ENCODE measurements around the gene CXCR2.

The CXCR2 gene

GRCh38 chr2:218184331-218184730 is 58.5 kb downstream of the CXCR2 start:
- H3K4me3 ChIP-seq (ENCODE audit: low read depth, low read length): no peak overlapping the region
- H3K9me3 ChIP-seq (ENCODE audit: control insufficient read depth, insufficient read depth, low read depth, low read length): no peaks in the 10 kb centered on the region
- ChIA-PET CTCF (interaction anchor here (0.7 to 1.8 kb wide), 6 partner anchors 15 to 1327 kb away, joined by 3 to 10 read pairs (median 3); partner anchors contain the start of gene CXCR1), POLR2A (no interaction called here)
- H3K27ac ChIP-seq (ENCODE audit: extremely low read depth, low read depth, low read length): no peak overlapping the region
- TF ChIP-seq, protein P1, sequence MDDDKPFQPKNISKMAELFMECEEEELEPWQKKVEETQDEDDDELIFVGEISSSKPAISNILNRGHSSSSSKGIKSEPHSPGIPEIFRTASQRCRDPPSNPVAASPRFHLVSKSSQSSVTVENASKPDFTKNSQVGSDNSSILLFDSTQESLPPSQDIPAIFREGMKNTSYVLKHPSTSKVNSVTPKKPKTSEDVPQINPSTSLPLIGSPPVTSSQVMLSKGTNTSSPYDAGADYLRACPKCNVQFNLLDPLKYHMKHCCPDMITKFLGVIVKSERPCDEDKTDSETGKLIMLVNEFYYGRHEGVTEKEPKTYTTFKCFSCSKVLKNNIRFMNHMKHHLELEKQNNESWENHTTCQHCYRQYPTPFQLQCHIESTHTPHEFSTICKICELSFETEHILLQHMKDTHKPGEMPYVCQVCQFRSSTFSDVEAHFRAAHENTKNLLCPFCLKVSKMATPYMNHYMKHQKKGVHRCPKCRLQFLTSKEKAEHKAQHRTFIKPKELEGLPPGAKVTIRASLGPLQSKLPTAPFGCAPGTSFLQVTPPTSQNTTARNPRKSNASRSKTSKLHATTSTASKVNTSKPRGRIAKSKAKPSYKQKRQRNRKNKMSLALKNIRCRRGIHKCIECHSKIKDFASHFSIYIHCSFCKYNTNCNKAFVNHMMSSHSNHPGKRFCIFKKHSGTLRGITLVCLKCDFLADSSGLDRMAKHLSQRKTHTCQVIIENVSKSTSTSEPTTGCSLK (tag by site-specific recombination; IDR thresholded peaks at IDR 0.05): no peak
- TF ChIP-seq ZNF777 (tag by site-specific recombination; IDR thresholded peaks at IDR 0.05; ENCODE audit: borderline replicate concordance) (no peak), RBAK (tag by site-specific recombination; IDR thresholded peaks at IDR 0.05) (no peak), ZNF155 (tag by site-specific recombination; IDR thresholded peaks at IDR 0.05) (no peak), ZSCAN23 (tag by site-specific recombination; IDR thresholded peaks at IDR 0.05) (no peak), ZNF16 (tag by site-specific recombination; IDR thresholded peaks at IDR 0.05; ENCODE audit: low read depth) (no peak), SCRT1 (tag by site-specific recombination; IDR thresholded peaks at IDR 0.05; ENCODE audit: borderline replicate concordance) (no peak), REST (tag by site-specific recombination; IDR thresholded peaks at IDR 0.05) (no peak), PRDM6 (tag by site-specific recombination; IDR thresholded peaks at IDR 0.05) (no peak), ZNF416 (tag by site-specific recombination; IDR thresholded peaks at IDR 0.05) (no peak)
- H3K4me1 ChIP-seq (ENCODE audit: control insufficient read depth, insufficient read depth, low read length): no peaks in the 10 kb centered on the region
- H3K36me3 ChIP-seq (ENCODE audit: control insufficient read depth in 2 of 2, insufficient read depth in 1 of 2, low read length in 2 of 2): no peaks in the 10 kb centered on the region

- POLR2A ChIA-PET: no interaction called here
- TF ChIP-seq ZNF311 (tag by site-specific recombination; IDR thresholded peaks at IDR 0.05; ENCODE audit: borderline replicate concordance) (no peak), ZFHX2 (tag by site-specific recombination; conservative IDR thresholded peaks at IDR 0.05) (no peak), ZNF654 (tag by site-specific recombination; IDR thresholded peaks at IDR 0.05; ENCODE audit: low read depth) (peak; percentile 74), RBAK (tag by site-specific recombination; IDR thresholded peaks at IDR 0.05) (no peak), TCF7L2 (IDR thresholded peaks at IDR 0.05; ENCODE audit: borderline replicate concordance, low read depth, low read length) (no peak), ZNF266 (tag by site-specific recombination; IDR thresholded peaks at IDR 0.05; ENCODE audit: low read depth) (no peak), KLF8 (tag by site-specific recombination; IDR thresholded peaks at IDR 0.05) (no peak), ZNF121 (tag by site-specific recombination; IDR thresholded peaks at IDR 0.05) (no peak), ZNF248 (tag by site-specific recombination; IDR thresholded peaks at IDR 0.05) (no peak), ZNF560 (tag by site-specific recombination; IDR thresholded peaks at IDR 0.05; ENCODE audit: borderline replicate concordance) (no peak), IKZF3 (tag by site-specific recombination; IDR thresholded peaks at IDR 0.05) (peak; percentile 88), BCL11A (tag by site-specific recombination; IDR thresholded peaks at IDR 0.05; ENCODE audit: low read depth) (no peak)
- TF ChIP-seq, protein P2, sequence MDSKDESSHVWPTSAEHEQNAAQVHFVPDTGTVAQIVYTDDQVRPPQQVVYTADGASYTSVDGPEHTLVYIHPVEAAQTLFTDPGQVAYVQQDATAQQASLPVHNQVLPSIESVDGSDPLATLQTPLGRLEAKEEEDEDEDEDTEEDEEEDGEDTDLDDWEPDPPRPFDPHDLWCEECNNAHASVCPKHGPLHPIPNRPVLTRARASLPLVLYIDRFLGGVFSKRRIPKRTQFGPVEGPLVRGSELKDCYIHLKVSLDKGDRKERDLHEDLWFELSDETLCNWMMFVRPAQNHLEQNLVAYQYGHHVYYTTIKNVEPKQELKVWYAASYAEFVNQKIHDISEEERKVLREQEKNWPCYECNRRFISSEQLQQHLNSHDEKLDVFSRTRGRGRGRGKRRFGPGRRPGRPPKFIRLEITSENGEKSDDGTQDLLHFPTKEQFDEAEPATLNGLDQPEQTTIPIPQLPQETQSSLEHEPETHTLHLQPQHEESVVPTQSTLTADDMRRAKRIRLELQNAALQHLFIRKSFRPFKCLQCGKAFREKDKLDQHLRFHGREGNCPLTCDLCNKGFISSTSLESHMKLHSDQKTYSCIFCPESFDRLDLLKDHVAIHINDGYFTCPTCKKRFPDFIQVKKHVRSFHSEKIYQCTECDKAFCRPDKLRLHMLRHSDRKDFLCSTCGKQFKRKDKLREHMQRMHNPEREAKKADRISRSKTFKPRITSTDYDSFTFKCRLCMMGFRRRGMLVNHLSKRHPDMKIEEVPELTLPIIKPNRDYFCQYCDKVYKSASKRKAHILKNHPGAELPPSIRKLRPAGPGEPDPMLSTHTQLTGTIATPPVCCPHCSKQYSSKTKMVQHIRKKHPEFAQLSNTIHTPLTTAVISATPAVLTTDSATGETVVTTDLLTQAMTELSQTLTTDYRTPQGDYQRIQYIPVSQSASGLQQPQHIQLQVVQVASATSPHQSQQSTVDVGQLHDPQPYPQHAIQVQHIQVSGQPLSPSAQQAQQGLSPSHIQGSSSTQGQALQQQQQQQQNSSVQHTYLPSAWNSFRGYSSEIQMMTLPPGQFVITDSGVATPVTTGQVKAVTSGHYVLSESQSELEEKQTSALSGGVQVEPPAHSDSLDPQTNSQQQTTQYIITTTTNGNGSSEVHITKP (tag by site-specific recombination; IDR thresholded peaks at IDR 0.05): no peak
Observed at GRCh38 chr2:218186355-218186766, 60.5 kb downstream of the CXCR2 start.

More at GRCh38 chr2:218186355-218186766, 60.5 kb downstream of the CXCR2 start:
- no peak overlapping the region for H3K27ac ChIP-seq (ENCODE audit: extremely low read depth, low read depth, low read length)
- CTCF ChIA-PET: interaction anchor here (1.5 to 2.5 kb wide), 3 partner anchors 71 to 84 kb away, joined by 4 to 10 read pairs (median 10); partner anchors contain the start of genes AAMP and PNKD
- H3K4me1 ChIP-seq (ENCODE audit: control insufficient read depth, insufficient read depth, low read length): no peaks in the 10 kb centered on the region
- no peaks in the 10 kb centered on the region for H3K36me3 ChIP-seq (ENCODE audit: control insufficient read depth in 2 of 2, insufficient read depth in 1 of 2, low read length in 2 of 2)
- no peaks in the 10 kb centered on the region for H3K9me3 ChIP-seq (ENCODE audit: control insufficient read depth, insufficient read depth, low read depth, low read length)
- H3K4me3 ChIP-seq (ENCODE audit: low read depth, low read length): no peak overlapping the region

Measured in HEK293 (cell line).